Thyroid gland (tissue), 4 donors: ENCODE data around the gene WDR37. TPM values are rescaled to one million over a fixed set of nuclear protein-coding genes. Genes with fewer than 3 reads are reported as not detected.

Experiments used
- DNase-seq, 2 donors: peaks; one replicate each; pipeline ENCODE4 v3.0.0-alpha.2; 2019
- H3K27ac ChIP-seq, 3 donors: fragments of 200-600 bp; sonication (generic); 1 replicate in 2 of 3; 2 replicates in 1 of 3; pipeline ENCODE4 v1.5.1; 2016 to 2019; ENCODE audit warnings: mild to moderate bottlenecking in 1 of 3, moderate library complexity in 1 of 3
- H3K27me3 ChIP-seq: fragments of 200-600 bp; sonication (generic); one replicate; pipeline ENCODE4 v1.5.1; 2019
- H3K36me3 ChIP-seq, 2 donors: fragments of 200-600 bp; sonication (generic); one replicate each; pipeline ENCODE4 v1.5.1; 2016 to 2019
- H3K4me1 ChIP-seq, 2 donors: fragments of 200-600 bp; sonication (generic); one replicate each; pipeline ENCODE4 v1.5.1; 2017 to 2019
- H3K4me3 ChIP-seq, 3 donors: fragments of 200-600 bp; sonication (generic); replicated peaks in 1 of 3; 1 replicate in 2 of 3; 2 replicates in 1 of 3; pipeline ENCODE4 v1.5.1; 2016; ENCODE audit warnings: mild to moderate bottlenecking in 1 of 3
- H3K9me3 ChIP-seq: fragments of 200-600 bp; sonication (generic); one replicate; pipeline ENCODE4 v1.5.1; 2017
- CTCF ChIP-seq, 6 experiments: fragments of 200-600 bp in 3 of 6; fragments of 450-650 bp in 3 of 6; sonication (generic) in 3 of 6; IDR thresholded peaks; one replicate each; pipeline ENCODE4 v1.5.1; 2016 to 2019; ENCODE audit warnings: antibody characterized with exemption in 6 of 6, mild to moderate bottlenecking in 2 of 6, inconsistent platforms in 1 of 6, moderate library complexity in 1 of 6
- POLR2A ChIP-seq, 2 donors: fragments of 450-650 bp; IDR thresholded peaks; one replicate each; pipeline ENCODE4 v1.6.1; 2017; ENCODE audit warnings: antibody characterized with exemption in 2 of 2, mild to moderate bottlenecking in 2 of 2, moderate library complexity in 1 of 2
- WGBS, 2 donors: methylation state at CpG; one replicate each; pipeline ENCODE4 v1.1.5; 2017; 5-methylcytosine and 5-hydroxymethylcytosine counted together
- intact Hi-C: fragments of 100-400 bp; cut with DNase I; formaldehyde crosslinking; loops from one replicate; pipeline ENCODE4 v1.15.1; 2023
- total RNA-seq, 4 donors: library from RNA; depleted of rRNA; stranded (reverse); fragments of >200 nt; gene quantifications; one replicate each; pipeline ENCODE4 v1.2.3, GENCODE V29; 2016

The WDR37 gene
- total RNA-seq, 4 donors from 2014 or later = 15.2 to 26.3 (median 16.4) TPM

- Histone ChIP-seq H3K27me3 (no peaks in the 10 kb centered on the region), H3K27ac (no peak overlapping the region), H3K4me1 (no peaks in the 10 kb centered on the region), H3K4me3 (no peak overlapping the region), H3K36me3 (no peaks in the 10 kb centered on the region), H3K9me3 (no peaks in the 10 kb centered on the region)
- intact Hi-C loops = no loop called here
- WGBS, 2 donors = 90 to 93% methylated on average over 4 to 26 of the region's 27 CpGs
- DNase-seq = no peak
- TF ChIP-seq CTCF (IDR thresholded peaks at IDR 0.05) (no peak), POLR2A (IDR thresholded peaks at IDR 0.05) (no peak)
These were observed 116.9 kb downstream of the WDR37 start for GRCh38 chr10:1173091-1173490.

- Histone ChIP-seq H3K27ac (no peak overlapping the region), H3K9me3 (no peaks in the 10 kb centered on the region), H3K4me1 (no peaks in the 10 kb centered on the region), H3K36me3 (no peaks in the 10 kb centered on the region), H3K4me3 (no peak overlapping the region), H3K27me3 (no peaks in the 10 kb centered on the region)
- no peak for TF ChIP-seq CTCF (IDR thresholded peaks at IDR 0.05)
- no peak for TF ChIP-seq POLR2A (IDR thresholded peaks at IDR 0.05)
- DNase-seq = no peak
- WGBS, 2 donors = 74% methylated on average over 5 of the region's 5 CpGs
- intact Hi-C loops = no loop called here
These were observed 117.8 kb downstream of the WDR37 start for GRCh38 chr10:1174022-1174421.

GRCh38 chr10:1175956-1176565 lies 119.9 kb downstream of the WDR37 start:
- Histone ChIP-seq H3K4me3 (no peak overlapping the region), H3K9me3 (no peaks in the 10 kb centered on the region), H3K4me1 (no peaks in the 10 kb centered on the region), H3K27me3 (no peaks in the 10 kb centered on the region), H3K36me3 (no peaks in the 10 kb centered on the region), H3K27ac (no peak overlapping the region)
- TF ChIP-seq POLR2A (IDR thresholded peaks at IDR 0.05) = no peak
- no peak for TF ChIP-seq CTCF (IDR thresholded peaks at IDR 0.05)
- intact Hi-C loops = no loop called here
- DNase-seq = no peak
- WGBS, 2 donors = 88 to 89% methylated on average over 23 of the region's 23 CpGs

- no peaks in the 10 kb centered on the region for H3K36me3 ChIP-seq
- H3K4me3 ChIP-seq = no peak overlapping the region
- DNase-seq = no peak
- no peaks in the 10 kb centered on the region for H3K9me3 ChIP-seq
- TF ChIP-seq POLR2A (IDR thresholded peaks at IDR 0.05) (no peak), CTCF (IDR thresholded peaks at IDR 0.05) (no peak)
- H3K27me3 ChIP-seq = no peaks in the 10 kb centered on the region
- H3K27ac ChIP-seq = no peak overlapping the region
- WGBS, 2 donors = 91 to 92% methylated on average over 9 of the region's 9 CpGs
- H3K4me1 ChIP-seq = no peaks in the 10 kb centered on the region
- intact Hi-C loops = no loop called here
These were observed 121.8 kb downstream of the WDR37 start for GRCh38 chr10:1177936-1178335.

GRCh38 chr10:1178506-1178905 lies 122.3 kb downstream of the WDR37 start:
- TF ChIP-seq POLR2A (IDR thresholded peaks at IDR 0.05) (no peak), CTCF (IDR thresholded peaks at IDR 0.05) (no peak)
- no peaks in the 10 kb centered on the region for H3K4me1 ChIP-seq
- H3K9me3 ChIP-seq = no peaks in the 10 kb centered on the region
- H3K27me3 ChIP-seq = no peaks in the 10 kb centered on the region
- no peaks in the 10 kb centered on the region for H3K36me3 ChIP-seq
- 84 to 85% methylated on average over 16 of the region's 16 CpGs for WGBS, 2 donors
- no peak overlapping the region for H3K4me3 ChIP-seq
- intact Hi-C loops = no loop called here
- H3K27ac ChIP-seq = no peak overlapping the region
- no peak for DNase-seq
